ENCODE results near the gene CSF2RB.

The CSF2RB gene

DNA sequence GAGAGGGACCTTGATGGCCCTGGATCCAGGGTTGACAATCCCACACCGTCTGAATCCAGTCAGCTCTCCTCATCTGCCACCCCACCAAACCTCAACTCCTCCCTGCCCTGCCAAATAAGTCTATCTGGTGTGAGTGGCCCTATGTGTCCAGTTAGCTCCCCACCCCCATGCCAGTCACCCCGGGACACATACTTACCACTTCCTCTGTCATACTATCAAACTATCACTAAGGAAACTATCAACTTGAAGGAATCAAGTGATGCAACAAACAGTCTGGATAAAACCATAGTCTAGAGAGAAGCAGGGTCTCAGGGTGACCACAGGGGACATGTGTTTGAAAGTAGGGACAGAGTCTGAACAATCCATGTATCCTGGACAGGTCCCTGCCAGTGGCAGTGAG lies 13.2 kb upstream of the CSF2RB start:
- TF ChIP-seq MYC (IDR thresholded peaks at IDR 0.05; ENCODE audit: low read depth, low read length) (no peak), POLR2A (IDR thresholded peaks at IDR 0.05; ENCODE audit: extremely low read depth, insufficient read length) (no peak)
- TF ChIP-seq, protein P1, sequence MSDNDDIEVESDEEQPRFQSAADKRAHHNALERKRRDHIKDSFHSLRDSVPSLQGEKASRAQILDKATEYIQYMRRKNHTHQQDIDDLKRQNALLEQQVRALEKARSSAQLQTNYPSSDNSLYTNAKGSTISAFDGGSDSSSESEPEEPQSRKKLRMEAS (IDR thresholded peaks at IDR 0.05; ENCODE audit: low read depth, low read length): no peak
- TF ChIP-seq, protein P2, sequence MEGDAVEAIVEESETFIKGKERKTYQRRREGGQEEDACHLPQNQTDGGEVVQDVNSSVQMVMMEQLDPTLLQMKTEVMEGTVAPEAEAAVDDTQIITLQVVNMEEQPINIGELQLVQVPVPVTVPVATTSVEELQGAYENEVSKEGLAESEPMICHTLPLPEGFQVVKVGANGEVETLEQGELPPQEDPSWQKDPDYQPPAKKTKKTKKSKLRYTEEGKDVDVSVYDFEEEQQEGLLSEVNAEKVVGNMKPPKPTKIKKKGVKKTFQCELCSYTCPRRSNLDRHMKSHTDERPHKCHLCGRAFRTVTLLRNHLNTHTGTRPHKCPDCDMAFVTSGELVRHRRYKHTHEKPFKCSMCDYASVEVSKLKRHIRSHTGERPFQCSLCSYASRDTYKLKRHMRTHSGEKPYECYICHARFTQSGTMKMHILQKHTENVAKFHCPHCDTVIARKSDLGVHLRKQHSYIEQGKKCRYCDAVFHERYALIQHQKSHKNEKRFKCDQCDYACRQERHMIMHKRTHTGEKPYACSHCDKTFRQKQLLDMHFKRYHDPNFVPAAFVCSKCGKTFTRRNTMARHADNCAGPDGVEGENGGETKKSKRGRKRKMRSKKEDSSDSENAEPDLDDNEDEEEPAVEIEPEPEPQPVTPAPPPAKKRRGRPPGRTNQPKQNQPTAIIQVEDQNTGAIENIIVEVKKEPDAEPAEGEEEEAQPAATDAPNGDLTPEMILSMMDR (IDR thresholded peaks at IDR 0.05; ENCODE audit: low read depth, low read length): no peak
- DNase-seq (ENCODE audit: low read depth): peak; percentile 14
- H3K4me3 ChIP-seq (ENCODE audit: low read depth, low read length): no peak overlapping the region

DNA sequence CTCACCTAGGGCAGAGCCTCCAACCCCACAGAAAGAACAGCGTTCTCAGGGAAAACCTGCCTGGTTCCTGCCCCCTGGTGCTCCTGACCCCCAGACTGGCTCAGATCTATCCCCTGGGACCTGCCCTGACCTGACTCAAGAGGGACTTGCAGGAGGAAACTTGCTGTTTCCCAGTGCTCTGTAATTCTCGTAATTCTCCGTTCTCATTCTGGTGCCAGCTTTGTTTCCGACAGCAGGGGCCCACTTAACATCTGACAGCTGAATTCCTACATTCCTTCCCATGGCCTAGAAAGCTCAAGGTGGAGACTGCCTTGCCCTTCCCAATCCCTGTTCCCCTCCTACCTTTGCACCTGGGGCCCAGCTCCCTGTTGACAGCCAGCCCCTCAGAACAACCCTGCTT lies 12.5 kb upstream of the CSF2RB start:
- H3K4me3 ChIP-seq (ENCODE audit: low read depth, low read length): no peak overlapping the region
- DNase-seq (ENCODE audit: low read depth): no peak
- TF ChIP-seq, protein P1 (IDR thresholded peaks at IDR 0.05; ENCODE audit: low read depth, low read length): no peak
- TF ChIP-seq POLR2A (IDR thresholded peaks at IDR 0.05; ENCODE audit: extremely low read depth, insufficient read length) (no peak), MYC (IDR thresholded peaks at IDR 0.05; ENCODE audit: low read depth, low read length) (no peak)
- TF ChIP-seq, protein P2 (IDR thresholded peaks at IDR 0.05; ENCODE audit: low read depth, low read length): no peak

DNA sequence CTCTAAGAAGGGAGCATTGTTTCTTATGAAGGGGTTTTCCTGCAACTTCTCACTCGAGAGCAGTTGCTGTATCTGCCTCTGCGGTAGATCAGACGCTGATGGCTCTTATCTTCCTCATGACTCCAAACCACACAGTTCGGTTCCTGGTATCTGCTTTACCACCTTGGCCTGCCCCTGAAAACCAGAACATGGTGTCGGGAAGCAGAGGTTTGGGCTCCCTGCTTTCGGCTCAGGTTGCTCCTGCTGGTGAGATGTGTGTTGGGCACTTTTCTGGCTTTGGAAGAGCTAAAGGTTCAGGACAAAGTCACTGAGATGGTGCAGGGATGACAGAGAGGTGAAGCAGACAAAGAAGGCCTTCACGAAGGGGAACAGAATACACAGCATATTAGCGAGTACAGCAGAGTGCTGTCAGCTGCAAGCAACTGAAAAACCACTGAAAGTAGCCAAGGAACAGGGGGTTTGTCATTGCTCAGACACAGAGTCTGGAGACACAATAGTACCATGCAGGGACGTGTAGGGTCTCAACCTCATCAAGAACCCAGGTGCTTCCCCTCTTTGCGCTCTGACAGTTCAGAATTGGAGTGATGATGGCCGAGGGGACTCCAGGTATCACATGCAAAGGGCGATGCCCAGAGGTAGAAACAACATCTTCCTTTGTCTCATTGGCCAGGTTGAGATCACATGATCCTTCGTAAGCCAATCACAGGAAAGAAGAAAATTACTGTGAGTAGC lies 11.9 kb upstream of the CSF2RB start:
- H3K4me3 ChIP-seq (ENCODE audit: low read depth, low read length): no peak overlapping the region
- TF ChIP-seq, protein P1 (IDR thresholded peaks at IDR 0.05; ENCODE audit: low read depth, low read length): no peak
- TF ChIP-seq MYC (IDR thresholded peaks at IDR 0.05; ENCODE audit: low read depth, low read length): no peak
- no peak for DNase-seq (ENCODE audit: low read depth)

DNA sequence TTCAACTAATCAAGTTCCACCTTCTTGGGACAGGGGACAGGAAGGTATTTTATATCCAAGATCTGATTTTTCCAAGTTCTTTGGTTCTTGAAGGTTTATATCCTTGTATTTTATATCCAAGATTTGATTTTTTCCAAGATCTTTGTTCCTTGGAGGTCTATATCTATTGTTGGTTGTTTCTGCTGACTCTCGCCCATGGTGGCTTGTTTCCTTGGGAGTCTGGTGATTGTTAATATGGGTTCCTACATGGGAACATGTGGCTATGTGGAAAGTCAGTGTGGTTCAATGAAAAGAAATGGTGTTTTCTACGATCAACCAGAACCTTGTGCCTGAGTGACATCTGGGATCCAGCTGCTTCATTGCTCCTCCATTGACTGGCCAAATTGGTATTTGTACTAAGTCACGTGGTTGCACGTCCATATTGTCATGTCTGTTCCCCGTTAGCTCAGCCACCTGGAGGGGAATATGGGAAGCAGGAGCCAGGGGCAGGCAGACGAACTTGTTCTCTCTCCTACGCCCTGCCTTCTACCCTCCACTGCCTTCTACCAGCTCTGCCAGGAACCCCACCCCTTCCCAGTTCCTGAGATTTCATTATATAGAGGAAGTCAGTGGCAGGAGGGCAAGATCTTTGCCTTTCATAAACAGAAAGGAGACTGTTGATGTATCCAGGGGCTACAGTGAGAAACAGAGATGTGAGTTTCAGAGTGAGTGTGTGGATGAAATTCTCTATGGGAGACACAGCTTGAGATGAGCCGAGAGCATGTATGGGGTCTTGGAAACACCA lies 11.1 kb upstream of the CSF2RB start:
- TF ChIP-seq MYC (IDR thresholded peaks at IDR 0.05; ENCODE audit: low read depth, low read length) (no peak), POLR2A (IDR thresholded peaks at IDR 0.05; ENCODE audit: extremely low read depth, insufficient read length) (no peak)
- TF ChIP-seq, protein P2 (IDR thresholded peaks at IDR 0.05; ENCODE audit: low read depth, low read length): no peak
- TF ChIP-seq, protein P1 (IDR thresholded peaks at IDR 0.05; ENCODE audit: low read depth, low read length): no peak
- no peak for DNase-seq (ENCODE audit: low read depth)
- no peak overlapping the region for H3K4me3 ChIP-seq (ENCODE audit: low read depth, low read length)

DNA sequence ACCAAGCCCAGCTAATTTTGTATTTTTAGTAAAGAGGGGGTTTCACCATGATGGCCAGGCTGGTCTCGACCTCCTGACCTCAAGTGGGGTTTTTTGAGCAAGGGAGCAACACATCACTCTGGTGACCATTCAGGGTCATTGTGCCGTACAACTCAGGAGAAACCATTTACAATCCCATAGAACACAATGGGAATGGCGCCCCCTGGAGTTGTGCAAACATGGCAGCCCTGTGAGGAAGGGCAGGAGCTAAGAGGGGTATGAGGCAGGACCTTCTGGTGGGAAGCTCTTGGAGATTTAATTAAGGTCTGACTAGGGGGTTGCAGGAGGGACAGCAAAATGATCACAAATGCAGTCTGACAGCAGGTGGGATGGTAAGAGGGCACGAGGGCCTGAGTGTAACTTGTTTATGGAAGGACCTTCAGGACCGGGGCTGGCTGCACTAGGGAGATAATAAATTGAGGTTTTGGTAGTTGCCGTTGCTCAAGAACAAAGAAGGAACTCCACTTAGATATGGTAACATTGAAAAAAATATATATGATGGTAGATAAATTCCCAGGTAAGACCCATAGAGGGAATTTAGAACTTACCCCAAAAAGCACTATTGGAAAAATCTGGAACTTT lies 9.1 kb upstream of the CSF2RB start:
- H3K4me3 ChIP-seq (ENCODE audit: low read depth, low read length): no peak overlapping the region
- TF ChIP-seq, protein P2 (IDR thresholded peaks at IDR 0.05; ENCODE audit: low read depth, low read length): peak; percentile 4
- TF ChIP-seq POLR2A (IDR thresholded peaks at IDR 0.05; ENCODE audit: extremely low read depth, insufficient read length): no peak
- DNase-seq (ENCODE audit: low read depth): no peak
